Caco-2 (cell line): Measurements from ENCODE around the gene FGF10. TPM values are rescaled to one million over a fixed set of nuclear protein-coding genes. Genes with fewer than 3 reads are reported as not detected.

ENCODE experiments used
- BruUV-seq: library from RNA; stranded (reverse); fragments of 400-500 nt; replicated peaks from 2 replicates; lab custom pipeline; 2021; lab: Mats Ljungman, UMichigan
- CTCF ChIA-PET: fragments of 300-600 bp; sonication (Branson Sonifier 250); formaldehyde crosslinking; loops from one replicate; lab custom pipeline; 2022; ENCODE audit warnings: antibody characterized with exemption; lab: Charles Lee
- POLR2A ChIA-PET: fragments of 300-600 bp; sonication (Branson Sonifier 250); formaldehyde crosslinking; loops from one replicate; lab custom pipeline; 2022; ENCODE audit warnings: antibody characterized with exemption; lab: Charles Lee
- DNase-seq, 2 experiments: peaks; one replicate each; pipeline versions ENCODE4 v3.0.0 to v3.0.0-alpha.2; 2020 to 2022
- H3K27me3 ChIP-seq: replicated peaks from 2 replicates; pipeline ENCODE4 v1.6.0; 2011; ENCODE audit warnings: low read length; ENCODE audit not compliant: control insufficient read depth, insufficient read depth
- H3K36me3 ChIP-seq: 2 replicates; pipeline ENCODE4 v1.5.1; 2011; ENCODE audit warnings: low read length; ENCODE audit not compliant: control insufficient read depth, insufficient read depth
- H3K4me1 ChIP-seq: fragments of 250-450 bp; sonication (Bioruptor Pico); 2 replicates; pipeline ENCODE4 v1.5.1; 2020; ENCODE audit warnings: mild to moderate bottlenecking
- H3K4me3 ChIP-seq: 2 replicates; pipeline ENCODE4 v1.5.1; 2011; ENCODE audit warnings: low read depth, mild to moderate bottlenecking, control low read depth, low read length
- H3K9me3 ChIP-seq: fragments of 250-450 bp; sonication (Bioruptor Pico); 2 replicates; pipeline ENCODE4 v1.5.1; 2020; ENCODE audit warnings: mild to moderate bottlenecking, moderate library complexity
- H3K27ac Mint-ChIP-seq: one replicate; pipeline ENCODE4 v1.8.0; 2022; ENCODE audit warnings: mixed read lengths; ENCODE audit not compliant: unreplicated experiment
- H3K27me3 Mint-ChIP-seq: one replicate; pipeline ENCODE4 v1.8.0; 2022; ENCODE audit warnings: mixed read lengths; ENCODE audit not compliant: insufficient read depth, unreplicated experiment
- H3K36me3 Mint-ChIP-seq: one replicate; pipeline ENCODE4 v1.8.0; 2022; ENCODE audit warnings: mild to moderate bottlenecking, mixed read lengths; ENCODE audit not compliant: insufficient read depth, unreplicated experiment
- H3K4me1 Mint-ChIP-seq: one replicate; pipeline ENCODE4 v1.8.0; 2022; ENCODE audit warnings: low read depth, mixed read lengths; ENCODE audit not compliant: unreplicated experiment
- H3K4me3 Mint-ChIP-seq: one replicate; pipeline ENCODE4 v1.8.0; 2022; ENCODE audit warnings: mild to moderate bottlenecking, moderate library complexity, mixed read lengths; ENCODE audit not compliant: unreplicated experiment
- H3K9me3 Mint-ChIP-seq: one replicate; pipeline ENCODE4 v1.8.0; 2022; ENCODE audit warnings: mixed read lengths; ENCODE audit not compliant: unreplicated experiment
- CTCF ChIP-seq, 2 experiments: fragments of 200-600 bp in 1 of 2; IDR thresholded peaks; 1 replicate in 1 of 2; 2 replicates in 1 of 2; pipeline versions ENCODE4 v1.5.1 to v1.8.0; 2011 to 2022; ENCODE audit warnings: antibody characterized with exemption in 1 of 2, control low read depth in 1 of 2, inconsistent platforms in 1 of 2, low read depth in 1 of 2, low read length in 1 of 2, mild to moderate bottlenecking in 1 of 2, moderate library complexity in 1 of 2; ENCODE audit not compliant: insufficient read depth in 1 of 2, severe bottlenecking in 1 of 2, unreplicated experiment in 1 of 2
- intact Hi-C: fragments of 100-400 bp; cut with micrococcal nuclease; formaldehyde crosslinking; loops from one replicate; pipeline ENCODE4 v1.10.0; 2022; ENCODE audit not compliant: unreplicated experiment
- total RNA-seq: library from RNA; stranded (reverse); gene quantifications from 2 replicates; pipeline ENCODE4 v1.2.3, GENCODE V29; 2022

FGF10 gene
- total RNA-seq, 1 experiment from 2014 or later, result not detected

- CTCF ChIA-PET, result no interaction called here
- Mint-ChIP-seq H3K9me3 (no peaks in the 10 kb centered on the region), H3K4me3 (no peak overlapping the region), H3K27me3 (no peaks in the 10 kb centered on the region), H3K36me3 (no peaks in the 10 kb centered on the region), H3K4me1 (no peaks in the 10 kb centered on the region), H3K27ac (no peak overlapping the region)
- no peak for TF ChIP-seq CTCF (IDR thresholded peaks at IDR 0.05; ENCODE audit: insufficient read depth in 1 of 2, low read depth in 1 of 2, low read length in 1 of 2, severe bottlenecking in 1 of 2, unreplicated experiment in 1 of 2)
- Histone ChIP-seq H3K9me3 (no peaks in the 10 kb centered on the region), H3K4me3 (no peak overlapping the region), H3K27me3 (no peaks in the 10 kb centered on the region), H3K36me3 (no peaks in the 10 kb centered on the region), H3K4me1 (no peaks in the 10 kb centered on the region)
- no TSS peak for BruUV-seq
- intact Hi-C loops, result no loop called here
- no peak for DNase-seq
- POLR2A ChIA-PET, result no interaction called here
Measured at GRCh38 chr5:44402084-44402483, 12.9 kb upstream of the FGF10 start.

- CTCF ChIA-PET, result no interaction called here
- H3K27ac Mint-ChIP-seq, result no peak overlapping the region
- no peak for TF ChIP-seq CTCF (IDR thresholded peaks at IDR 0.05; ENCODE audit: insufficient read depth in 1 of 2, low read depth in 1 of 2, low read length in 1 of 2, severe bottlenecking in 1 of 2, unreplicated experiment in 1 of 2)
- H3K4me1 Mint-ChIP-seq, result no peaks in the 10 kb centered on the region
- POLR2A ChIA-PET, result no interaction called here
- BruUV-seq, result no TSS peak
- Histone ChIP-seq H3K4me1 (no peaks in the 10 kb centered on the region), H3K27me3 (no peaks in the 10 kb centered on the region), H3K4me3 (no peak overlapping the region), H3K9me3 (no peaks in the 10 kb centered on the region), H3K36me3 (no peaks in the 10 kb centered on the region)
- H3K36me3 Mint-ChIP-seq, result no peaks in the 10 kb centered on the region
- no peak overlapping the region for H3K4me3 Mint-ChIP-seq
- H3K9me3 Mint-ChIP-seq, result no peaks in the 10 kb centered on the region
- intact Hi-C loops, result no loop called here
- no peaks in the 10 kb centered on the region for H3K27me3 Mint-ChIP-seq
- no peak for DNase-seq
Measured at GRCh38 chr5:44401611-44402010, 12.4 kb upstream of the FGF10 start.

- Mint-ChIP-seq H3K4me1 (no peaks in the 10 kb centered on the region), H3K27ac (no peak overlapping the region), H3K36me3 (no peaks in the 10 kb centered on the region), H3K4me3 (no peak overlapping the region), H3K27me3 (no peaks in the 10 kb centered on the region), H3K9me3 (no peaks in the 10 kb centered on the region)
- H3K4me1 ChIP-seq, result no peaks in the 10 kb centered on the region
- no peaks in the 10 kb centered on the region for H3K27me3 ChIP-seq
- no peak for DNase-seq
- CTCF ChIA-PET, result no interaction called here
- no peaks in the 10 kb centered on the region for H3K36me3 ChIP-seq
- H3K9me3 ChIP-seq, result no peaks in the 10 kb centered on the region
- POLR2A ChIA-PET, result no interaction called here
- intact Hi-C loops, result no loop called here
- no peak overlapping the region for H3K4me3 ChIP-seq
- no peak for TF ChIP-seq CTCF (IDR thresholded peaks at IDR 0.05; ENCODE audit: insufficient read depth in 1 of 2, low read depth in 1 of 2, low read length in 1 of 2, severe bottlenecking in 1 of 2, unreplicated experiment in 1 of 2)
- BruUV-seq, result no TSS peak
Measured at GRCh38 chr5:44398382-44398781, 9.2 kb upstream of the FGF10 start.
